A673 (cell line): ENCODE data around the gene SPP1.

Experiments used
- EZH2 ChIP-seq: fragments of 200-600 bp; sonication (generic); IDR thresholded peaks from 2 replicates; pipeline ENCODE4 v1.6.1; 2017; ENCODE audit warnings: borderline replicate concordance, low read depth, mild to moderate bottlenecking, mixed read lengths, antibody characterized with exemption, low read length; ENCODE audit not compliant: poor library complexity, severe bottlenecking
- TF ChIP-seq, protein P1 (sequence below): fragments of 300-800, 200-600 bp; sonication (generic); conservative IDR thresholded peaks from 2 replicates; pipeline ENCODE4 v1.5.1; 2017; ENCODE audit warnings: low read depth, mild to moderate bottlenecking, antibody characterized with exemption, low read length, moderate library complexity, mixed read lengths

DNA sequence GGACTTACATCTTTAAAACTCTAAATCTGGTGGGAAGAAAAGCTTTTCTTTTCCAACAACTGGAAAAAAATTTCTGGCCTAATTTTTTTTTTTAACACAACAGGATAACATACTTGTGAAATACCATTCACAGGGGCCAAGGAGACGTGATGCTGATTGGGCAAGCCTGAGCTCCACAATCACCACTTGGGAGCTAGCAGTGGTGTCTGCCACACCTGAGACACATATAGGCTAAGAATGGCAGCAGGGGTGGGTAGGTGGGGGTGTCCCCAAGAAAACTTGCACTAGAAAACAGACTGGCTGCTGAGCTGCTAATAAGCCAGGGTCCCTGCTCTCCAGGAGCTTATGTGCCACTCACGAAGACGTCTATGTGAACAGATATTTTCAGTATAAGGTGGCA is 26.4 kb downstream of the SPP1 start:
- TF ChIP-seq, protein P1, sequence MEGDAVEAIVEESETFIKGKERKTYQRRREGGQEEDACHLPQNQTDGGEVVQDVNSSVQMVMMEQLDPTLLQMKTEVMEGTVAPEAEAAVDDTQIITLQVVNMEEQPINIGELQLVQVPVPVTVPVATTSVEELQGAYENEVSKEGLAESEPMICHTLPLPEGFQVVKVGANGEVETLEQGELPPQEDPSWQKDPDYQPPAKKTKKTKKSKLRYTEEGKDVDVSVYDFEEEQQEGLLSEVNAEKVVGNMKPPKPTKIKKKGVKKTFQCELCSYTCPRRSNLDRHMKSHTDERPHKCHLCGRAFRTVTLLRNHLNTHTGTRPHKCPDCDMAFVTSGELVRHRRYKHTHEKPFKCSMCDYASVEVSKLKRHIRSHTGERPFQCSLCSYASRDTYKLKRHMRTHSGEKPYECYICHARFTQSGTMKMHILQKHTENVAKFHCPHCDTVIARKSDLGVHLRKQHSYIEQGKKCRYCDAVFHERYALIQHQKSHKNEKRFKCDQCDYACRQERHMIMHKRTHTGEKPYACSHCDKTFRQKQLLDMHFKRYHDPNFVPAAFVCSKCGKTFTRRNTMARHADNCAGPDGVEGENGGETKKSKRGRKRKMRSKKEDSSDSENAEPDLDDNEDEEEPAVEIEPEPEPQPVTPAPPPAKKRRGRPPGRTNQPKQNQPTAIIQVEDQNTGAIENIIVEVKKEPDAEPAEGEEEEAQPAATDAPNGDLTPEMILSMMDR, result no peak
- TF ChIP-seq EZH2, result no peak
